Keratinocyte (primary cell): ENCODE results near the gene DMRT1. TPM values are rescaled to one million over a fixed set of nuclear protein-coding genes. Genes with fewer than 3 reads are reported as not detected.

Source experiments
- DNase-seq: peaks from one replicate; pipeline ENCODE4 v3.0.0-alpha.2; 2011; ENCODE audit warnings: low read depth, missing footprints, low spot score
- FAIRE-seq: peaks from 2 replicates; lab custom pipeline; 2011; peaks lifted over from hg19 to GRCh38; lab: Jason Lieb, UNC
- H2AFZ ChIP-seq: 2 replicates; pipeline ENCODE4 v1.6.0; 2012; ENCODE audit warnings: low read length, control low read depth, inconsistent platforms; ENCODE audit not compliant: control insufficient read depth
- H3K27ac ChIP-seq: 2 replicates; pipeline ENCODE4 v1.5.1; 2011; ENCODE audit warnings: low read length; ENCODE audit not compliant: control insufficient read depth, insufficient read depth
- H3K27me3 ChIP-seq: 3 replicates; pipeline ENCODE4 v1.6.0; 2011; ENCODE audit warnings: low read length; ENCODE audit not compliant: control insufficient read depth, insufficient read depth; ENCODE audit errors: extremely low read depth
- H3K36me3 ChIP-seq, 2 experiments: 2 replicates in 1 of 2; 3 replicates in 1 of 2; pipeline ENCODE4 v1.5.1; 2011; ENCODE audit warnings: low read length in 2 of 2, mild to moderate bottlenecking in 1 of 2; ENCODE audit not compliant: control insufficient read depth in 2 of 2, insufficient read depth in 2 of 2; ENCODE audit errors: extremely low read depth in 1 of 2
- H3K4me1 ChIP-seq: 3 replicates; pipeline ENCODE4 v1.5.1; 2011; ENCODE audit warnings: low read length; ENCODE audit not compliant: control insufficient read depth, insufficient read depth; ENCODE audit errors: extremely low read depth
- H3K4me2 ChIP-seq: 3 replicates; pipeline ENCODE4 v1.6.0; 2011; ENCODE audit warnings: low read depth, low read length; ENCODE audit not compliant: control insufficient read depth, insufficient read depth; ENCODE audit errors: extremely low read depth
- H3K4me3 ChIP-seq, 3 experiments: fragments of 200-600 bp in 1 of 3; sonication (generic) in 1 of 3; 2 replicates in 2 of 3; 3 replicates in 1 of 3; pipeline ENCODE4 v1.5.1; 2011 to 2016; ENCODE audit warnings: low read length in 3 of 3, mild to moderate bottlenecking in 3 of 3, control low read depth in 2 of 3, inconsistent platforms in 1 of 3, low read depth in 1 of 3, mixed read lengths in 1 of 3, mixed run types in 1 of 3, moderate library complexity in 1 of 3; ENCODE audit not compliant: control insufficient read depth in 2 of 3, insufficient read depth in 2 of 3; ENCODE audit errors: extremely low read depth in 1 of 3
- H3K79me2 ChIP-seq: 2 replicates; pipeline ENCODE4 v1.6.0; 2012; ENCODE audit warnings: low read length; ENCODE audit not compliant: control insufficient read depth, insufficient read depth
- H3K9ac ChIP-seq: 3 replicates; pipeline ENCODE4 v1.6.0; 2011; ENCODE audit warnings: low read length; ENCODE audit not compliant: control insufficient read depth, insufficient read depth; ENCODE audit errors: extremely low read depth
- H3K9me1 ChIP-seq: 3 replicates; pipeline ENCODE4 v1.6.0; 2011; ENCODE audit warnings: low read length; ENCODE audit not compliant: control insufficient read depth, insufficient read depth; ENCODE audit errors: extremely low read depth
- H3K9me3 ChIP-seq: 2 replicates; pipeline ENCODE4 v1.5.1; 2012; ENCODE audit warnings: low read depth, low read length; ENCODE audit not compliant: control insufficient read depth
- H4K20me1 ChIP-seq: 3 replicates; pipeline ENCODE4 v1.6.0; 2011; ENCODE audit warnings: low read length; ENCODE audit not compliant: control insufficient read depth, insufficient read depth; ENCODE audit errors: extremely low read depth
- EZH2 ChIP-seq: IDR thresholded peaks from one replicate; pipeline ENCODE4 v1.6.1; 2012; ENCODE audit warnings: inconsistent platforms, mild to moderate bottlenecking, low read length, moderate library complexity
- dilution Hi-C: fragments of 300-500 bp; cut with MboI; formaldehyde crosslinking; loops from one replicate; pipeline ENCODE4 v1.7.0; 2020; ENCODE audit warnings: low sequenced_read_pairs; ENCODE audit not compliant: extremely low pct_ligation_motif_present
- polyA plus RNA-seq, 5 experiments: library from polyadenylated mRNA; depleted of rRNA in 3 of 5; stranded (reverse) in 3 of 5; stranded (forward) in 1 of 5; unstranded in 1 of 5; fragments of >200 nt; gene quantifications; 1 replicate in 1 of 5; 2 replicates in 3 of 5; 3 replicates in 1 of 5; pipeline versions ENCODE4 v1.2.1 to v1.2.3, GENCODE V29; 2011 to 2012; ENCODE audit warnings: missing spikeins in 2 of 5, low read depth in 1 of 5, low replicate concordance in 1 of 5
- TF ChIP-seq, protein P1 (sequence below), 3 experiments: IDR thresholded peaks in 1 of 3; conservative IDR thresholded peaks in 1 of 3; optimal IDR thresholded peaks in 1 of 3; 2 replicates in 2 of 3; 3 replicates in 1 of 3; pipeline versions ENCODE3 to v1.5.1; 2011; ENCODE audit warnings: low read length in 3 of 3, mild to moderate bottlenecking in 3 of 3, moderate library complexity in 2 of 3, control low read depth in 1 of 3, inconsistent platforms in 1 of 3; ENCODE audit not compliant: insufficient read depth in 2 of 3; ENCODE audit errors: extremely low read depth in 1 of 3

The DMRT1 gene
- polyA plus RNA-seq, 1 donor (not counting 4 experiments of a cell fraction or from before 2014, with no cell fraction given): not detected

DNA sequence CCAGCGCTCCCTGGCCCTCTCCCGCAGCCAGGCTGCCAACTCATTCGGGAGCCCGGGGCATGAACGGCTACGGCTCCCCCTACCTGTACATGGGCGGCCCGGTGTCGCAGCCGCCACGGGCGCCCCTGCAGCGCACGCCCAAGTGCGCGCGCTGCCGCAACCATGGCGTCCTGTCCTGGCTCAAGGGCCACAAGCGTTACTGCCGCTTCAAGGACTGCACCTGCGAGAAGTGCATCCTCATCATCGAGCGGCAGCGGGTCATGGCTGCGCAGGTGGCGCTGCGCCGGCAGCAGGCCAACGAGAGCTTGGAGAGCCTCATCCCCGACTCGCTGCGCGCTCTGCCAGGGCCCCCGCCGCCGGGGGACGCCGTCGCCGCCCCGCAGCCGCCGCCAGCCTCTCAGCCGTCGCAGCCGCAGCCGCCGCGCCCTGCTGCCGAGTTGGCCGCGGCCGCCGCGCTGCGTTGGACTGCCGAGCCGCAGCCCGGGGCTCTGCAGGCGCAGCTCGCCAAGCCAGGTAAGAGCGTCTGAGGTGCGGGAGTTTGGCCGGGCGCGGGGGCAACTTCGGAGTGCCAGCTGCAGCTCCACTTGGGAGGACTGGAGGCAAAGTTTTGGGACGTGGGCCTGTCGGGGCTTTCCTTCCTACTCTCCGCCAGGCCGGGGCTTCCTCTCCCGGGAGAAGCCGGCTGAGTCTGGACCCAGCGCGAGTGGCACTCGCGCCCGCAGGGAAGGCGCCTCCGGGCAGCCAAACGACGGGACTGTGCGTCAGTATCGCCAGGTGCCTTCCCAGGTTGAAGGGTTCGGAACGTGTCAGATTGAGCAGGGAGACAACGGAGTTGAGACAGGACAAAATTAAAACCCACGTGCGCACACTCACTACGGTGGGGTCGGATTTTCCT lies 135.7 kb downstream of the DMRT1 start:
- DNase-seq (no peak), FAIRE-seq (no peak)
- Histone ChIP-seq H3K9me3 (peaks cover 3% of the 10 kb centered on the region), H3K4me1 (no peaks in the 10 kb centered on the region), H3K79me2 (no peaks in the 10 kb centered on the region), H3K27me3 (peaks cover 92% of the 10 kb centered on the region), H3K9me1 (no peaks in the 10 kb centered on the region), H3K4me2 (peak overlapping the region; percentile 2), H3K4me3 (no peak overlapping the region), H3K36me3 (no peaks in the 10 kb centered on the region), H3K27ac (no peak overlapping the region), H2AFZ (no peak overlapping the region), H4K20me1 (no peaks in the 10 kb centered on the region), H3K9ac (no peak overlapping the region)
- dilution Hi-C loops: no loop called here
- TF ChIP-seq, protein P1, sequence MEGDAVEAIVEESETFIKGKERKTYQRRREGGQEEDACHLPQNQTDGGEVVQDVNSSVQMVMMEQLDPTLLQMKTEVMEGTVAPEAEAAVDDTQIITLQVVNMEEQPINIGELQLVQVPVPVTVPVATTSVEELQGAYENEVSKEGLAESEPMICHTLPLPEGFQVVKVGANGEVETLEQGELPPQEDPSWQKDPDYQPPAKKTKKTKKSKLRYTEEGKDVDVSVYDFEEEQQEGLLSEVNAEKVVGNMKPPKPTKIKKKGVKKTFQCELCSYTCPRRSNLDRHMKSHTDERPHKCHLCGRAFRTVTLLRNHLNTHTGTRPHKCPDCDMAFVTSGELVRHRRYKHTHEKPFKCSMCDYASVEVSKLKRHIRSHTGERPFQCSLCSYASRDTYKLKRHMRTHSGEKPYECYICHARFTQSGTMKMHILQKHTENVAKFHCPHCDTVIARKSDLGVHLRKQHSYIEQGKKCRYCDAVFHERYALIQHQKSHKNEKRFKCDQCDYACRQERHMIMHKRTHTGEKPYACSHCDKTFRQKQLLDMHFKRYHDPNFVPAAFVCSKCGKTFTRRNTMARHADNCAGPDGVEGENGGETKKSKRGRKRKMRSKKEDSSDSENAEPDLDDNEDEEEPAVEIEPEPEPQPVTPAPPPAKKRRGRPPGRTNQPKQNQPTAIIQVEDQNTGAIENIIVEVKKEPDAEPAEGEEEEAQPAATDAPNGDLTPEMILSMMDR (optimal IDR thresholded peaks at IDR 0.05 in 1 of 3, IDR thresholded peaks at IDR 0.05 in 1 of 3, conservative IDR thresholded peaks at IDR 0.05 in 1 of 3; ENCODE audit: extremely low read depth in 1 of 3, insufficient read depth in 2 of 3, low read length in 3 of 3): no peak
- TF ChIP-seq EZH2: peak; percentile 90

DNA sequence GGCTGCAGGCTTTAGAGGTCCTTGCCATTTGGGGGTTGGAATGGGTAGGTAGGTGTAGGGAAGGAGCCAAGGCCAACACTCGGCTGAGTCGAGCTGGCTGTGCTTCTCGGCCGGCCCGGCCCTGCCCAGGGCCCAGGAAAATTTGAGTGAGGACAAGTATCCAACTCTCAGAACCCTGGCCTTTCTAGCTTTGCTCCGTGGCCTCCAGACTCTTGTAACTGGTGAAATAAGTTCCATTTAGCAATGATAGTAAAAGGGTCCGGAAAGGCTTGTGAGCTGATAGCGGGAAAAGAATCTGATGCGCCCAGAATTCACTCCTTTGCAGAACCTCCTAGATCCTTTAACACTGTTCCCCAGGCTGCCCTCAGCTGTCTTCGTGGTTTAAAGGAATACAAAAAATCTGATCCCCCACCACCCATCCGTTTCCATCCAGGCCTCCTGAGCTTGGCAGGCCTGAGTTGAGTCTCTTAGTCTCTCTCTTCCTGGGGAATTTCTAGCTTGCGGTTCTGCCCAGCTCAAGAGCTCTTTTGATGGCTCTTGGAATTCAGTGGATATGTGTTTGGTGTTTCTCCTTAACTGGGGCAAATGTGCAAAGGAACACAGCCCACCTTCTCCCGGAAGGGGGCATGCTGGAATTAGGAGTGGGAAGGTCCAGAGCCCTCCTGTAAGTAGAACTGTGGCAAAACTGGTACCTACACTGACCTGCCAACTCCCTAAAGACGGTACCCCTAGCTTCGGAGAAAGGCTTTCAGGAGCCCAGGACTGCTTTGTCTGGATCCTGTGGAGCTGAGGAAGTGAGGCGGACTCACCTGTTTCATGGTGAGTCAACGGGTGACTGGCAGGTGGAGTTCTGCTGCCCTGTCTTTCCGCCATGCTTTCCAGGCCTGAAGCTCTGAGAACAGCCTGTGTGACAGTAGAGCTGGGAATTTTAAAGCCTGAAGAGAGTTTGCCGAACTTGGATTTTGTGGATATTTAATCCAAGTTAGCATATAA lies 136.6 kb downstream of the DMRT1 start:
- Histone ChIP-seq H2AFZ (no peak overlapping the region), H3K9me1 (no peaks in the 10 kb centered on the region), H3K27me3 (peaks cover 90% of the 10 kb centered on the region), H3K4me2 (no peak overlapping the region), H3K9ac (no peak overlapping the region), H3K4me1 (no peaks in the 10 kb centered on the region), H3K79me2 (no peaks in the 10 kb centered on the region), H4K20me1 (no peaks in the 10 kb centered on the region), H3K9me3 (no peaks in the 10 kb centered on the region), H3K27ac (no peak overlapping the region), H3K4me3 (no peak overlapping the region), H3K36me3 (no peaks in the 10 kb centered on the region)
- TF ChIP-seq EZH2: peak; percentile 21
- TF ChIP-seq, protein P1 (optimal IDR thresholded peaks at IDR 0.05 in 1 of 3, IDR thresholded peaks at IDR 0.05 in 1 of 3, conservative IDR thresholded peaks at IDR 0.05 in 1 of 3; ENCODE audit: extremely low read depth in 1 of 3, insufficient read depth in 2 of 3, low read length in 3 of 3): no peak
- no peak for DNase-seq
- no peak for FAIRE-seq
- dilution Hi-C loops: no loop called here
